Immature natural killer cell (primary cell): ENCODE measurements around the gene TJP3. TPM values are rescaled to one million over a fixed set of nuclear protein-coding genes. Genes with fewer than 3 reads are reported as not detected.
"Not testable (repeated sequence)": the region's sequence is repeated elsewhere in the genome, so short reads cannot be mapped to it uniquely, and the experiment has no call there.

Experiments used
- DNase-seq, 3 donors: peaks; one replicate each; pipeline ENCODE4 v3.0.0; 2022; ENCODE audit warnings: mixed read lengths in 1 of 3
- H3K27ac Mint-ChIP-seq, 6 donors: one replicate each; pipeline ENCODE4 v1.8.0; 2020; ENCODE audit warnings: mixed read lengths in 6 of 6, mild to moderate bottlenecking in 5 of 6, inconsistent platforms in 4 of 6, moderate library complexity in 3 of 6
- H3K27me3 Mint-ChIP-seq, 3 donors: one replicate each; pipeline ENCODE4 v1.8.0; 2020 to 2021; ENCODE audit warnings: low read depth in 3 of 3, mild to moderate bottlenecking in 3 of 3, mixed read lengths in 3 of 3, moderate library complexity in 3 of 3, inconsistent platforms in 1 of 3
- H3K36me3 Mint-ChIP-seq, 3 donors: one replicate each; pipeline ENCODE4 v1.8.0; 2020; ENCODE audit warnings: mixed read lengths in 3 of 3, inconsistent platforms in 2 of 3, mild to moderate bottlenecking in 2 of 3
- H3K4me1 Mint-ChIP-seq, 2 donors: one replicate each; pipeline ENCODE4 v1.8.0; 2020; ENCODE audit warnings: inconsistent platforms in 2 of 2, mild to moderate bottlenecking in 2 of 2, mixed read lengths in 2 of 2, moderate library complexity in 1 of 2
- H3K4me3 Mint-ChIP-seq, 5 donors: one replicate each; pipeline ENCODE4 v1.8.0; 2020; ENCODE audit warnings: mild to moderate bottlenecking in 5 of 5, mixed read lengths in 5 of 5, inconsistent platforms in 3 of 5, moderate library complexity in 3 of 5
- H3K9me3 Mint-ChIP-seq, 6 donors: one replicate each; pipeline ENCODE4 v1.8.0; 2020; ENCODE audit warnings: mild to moderate bottlenecking in 6 of 6, mixed read lengths in 6 of 6, inconsistent platforms in 4 of 6, moderate library complexity in 3 of 6
- polyA plus RNA-seq, 3 donors: library from polyadenylated mRNA; unstranded; fragments of 300-500 nt; fragmentation: Illumina TruSeq; gene quantifications; one replicate each; pipeline ENCODE4 v1.2.3, GENCODE V29; 2021

Gene TJP3
- polyA plus RNA-seq, 3 donors from 2014 or later, result 0.34 TPM; not detected in 2

GRCh38 chr19:3738477-3739220 is 30.5 kb downstream of the TJP3 start:
- Mint-ChIP-seq H3K27me3 (peaks cover 0 to 4% (median 2%) of the 10 kb centered on the region in 3 donors), H3K36me3 (no peaks in the 10 kb centered on the region), H3K27ac (no peak overlapping the region), H3K4me1 (peaks cover 0 to 4% of the 10 kb centered on the region in 2 donors), H3K9me3 (no peaks in the 10 kb centered on the region), H3K4me3 (no peak overlapping the region)
- DNase-seq, result no peak

GRCh38 chr19:3740431-3740830 is 32.2 kb downstream of the TJP3 start:
- no peak for DNase-seq
- Mint-ChIP-seq H3K27me3 (peaks cover 2 to 5% (median 2%) of the 10 kb centered on the region in 3 donors), H3K9me3 (no peaks in the 10 kb centered on the region), H3K4me1 (peaks cover 0 to 4% of the 10 kb centered on the region in 2 donors), H3K4me3 (no peak overlapping the region), H3K27ac (no peak overlapping the region), H3K36me3 (no peaks in the 10 kb centered on the region)

- Mint-ChIP-seq H3K27ac (no peak overlapping the region), H3K9me3 (no peaks in the 10 kb centered on the region), H3K36me3 (no peaks in the 10 kb centered on the region), H3K4me1 (peaks cover 0 to 4% of the 10 kb centered on the region in 2 donors), H3K4me3 (no peak overlapping the region), H3K27me3 (peaks cover 2 to 3% (median 2%) of the 10 kb centered on the region in 3 donors)
- no peak for DNase-seq
These were observed 35.3 kb downstream of the TJP3 start for GRCh38 chr19:3743486-3743885.

GRCh38 chr19:3745363-3746045 is 37.3 kb downstream of the TJP3 start:
- no peak for DNase-seq
- Mint-ChIP-seq H3K9me3 (no peaks in the 10 kb centered on the region), H3K27me3 (peaks cover 2 to 4% (median 2%) of the 10 kb centered on the region in 3 donors), H3K4me1 (no peaks in the 10 kb centered on the region), H3K36me3 (peaks cover 3 to 6% (median 4%) of the 10 kb centered on the region in 3 donors), H3K27ac (no peak overlapping the region), H3K4me3 (no peak overlapping the region)

- Mint-ChIP-seq H3K27ac (no peak overlapping the region), H3K4me1 (no peaks in the 10 kb centered on the region), H3K9me3 (no peaks in the 10 kb centered on the region), H3K4me3 (no peak overlapping the region), H3K27me3 (peaks cover 2 to 4% (median 2%) of the 10 kb centered on the region in 3 donors), H3K36me3 (peaks cover 5 to 9% (median 7%) of the 10 kb centered on the region in 3 donors)
- no peak for DNase-seq
These were observed 38.3 kb downstream of the TJP3 start for GRCh38 chr19:3746371-3747056.

- Mint-ChIP-seq H3K27me3 (peaks cover 2% of the 10 kb centered on the region in 3 donors), H3K4me1 (no peaks in the 10 kb centered on the region), H3K36me3 (peaks cover 5 to 11% (median 9%) of the 10 kb centered on the region in 3 donors), H3K27ac (no peak overlapping the region), H3K4me3 (no peak overlapping the region), H3K9me3 (no peaks in the 10 kb centered on the region)
- DNase-seq, result no peak
These were observed 40.8 kb downstream of the TJP3 start for GRCh38 chr19:3748965-3749364.

- Mint-ChIP-seq H3K36me3 (peaks cover 5 to 13% (median 11%) of the 10 kb centered on the region in 3 donors), H3K4me1 (peaks cover 4 to 5% of the 10 kb centered on the region in 2 donors), H3K4me3 (no peak overlapping the region), H3K27me3 (peaks cover 0 to 2% (median 2%) of the 10 kb centered on the region in 3 donors), H3K27ac (peak overlapping the region in 1 of 6 donors; percentile 55), H3K9me3 (no peaks in the 10 kb centered on the region)
- DNase-seq, result no peak
These were observed 42.0 kb downstream of the TJP3 start for GRCh38 chr19:3750211-3750610.

GRCh38 chr19:3751236-3751635 is 43.1 kb downstream of the TJP3 start:
- Mint-ChIP-seq H3K27me3 (peaks cover 0 to 2% (median 2%) of the 10 kb centered on the region in 3 donors), H3K27ac (no peak overlapping the region), H3K9me3 (no peaks in the 10 kb centered on the region), H3K36me3 (peaks cover 5 to 13% (median 13%) of the 10 kb centered on the region in 3 donors), H3K4me3 (no peak overlapping the region), H3K4me1 (peaks cover 6 to 11% of the 10 kb centered on the region in 2 donors)
- DNase-seq, result no peak

GRCh38 chr19:3752492-3752891 is 44.3 kb downstream of the TJP3 start:
- Mint-ChIP-seq H3K36me3 (peaks cover 5 to 13% (median 13%) of the 10 kb centered on the region in 3 donors), H3K4me1 (peaks cover 6 to 11% of the 10 kb centered on the region in 2 donors), H3K4me3 (no peak overlapping the region), H3K9me3 (no peaks in the 10 kb centered on the region), H3K27ac (no peak overlapping the region), H3K27me3 (peaks cover 0 to 2% (median 2%) of the 10 kb centered on the region in 3 donors)
- DNase-seq, result no peak

GRCh38 chr19:3753631-3754410 is 45.6 kb downstream of the TJP3 start:
- Mint-ChIP-seq H3K9me3 (no peaks in the 10 kb centered on the region), H3K27me3 (peaks cover 0 to 2% (median 2%) of the 10 kb centered on the region in 3 donors), H3K4me3 (no peak overlapping the region), H3K4me1 (peaks cover 6 to 11% of the 10 kb centered on the region in 2 donors), H3K36me3 (peaks cover 5 to 13% (median 13%) of the 10 kb centered on the region in 3 donors), H3K27ac (no peak overlapping the region)
- no peak for DNase-seq

- H3K27ac Mint-ChIP-seq, H3K36me3 Mint-ChIP-seq, H3K9me3 Mint-ChIP-seq, DNase-seq, H3K4me3 Mint-ChIP-seq: not testable (repeated sequence)
- Mint-ChIP-seq H3K27me3 (peaks cover 6 to 15% (median 14%) of the 10 kb centered on the region in 3 donors), H3K4me1 (peaks cover 33 to 39% of the 10 kb centered on the region in 2 donors)
These were observed 49.5 kb downstream of the TJP3 start for GRCh38 chr19:3757705-3758104.

- H3K4me1 Mint-ChIP-seq, result peaks cover 39 to 45% of the 10 kb centered on the region in 2 donors
- not testable (repeated sequence) for H3K36me3 Mint-ChIP-seq, DNase-seq, H3K9me3 Mint-ChIP-seq, H3K4me3 Mint-ChIP-seq
- peak overlapping the region in 1 of 6 donors; percentile 17 for H3K27ac Mint-ChIP-seq
- H3K27me3 Mint-ChIP-seq, result peaks cover 12 to 20% (median 18%) of the 10 kb centered on the region in 3 donors
These were observed 50.1 kb downstream of the TJP3 start for GRCh38 chr19:3758297-3758696.
